Measurements from ENCODE around the gene GNG7. TPM values are rescaled to one million over a fixed set of nuclear protein-coding genes. Genes with fewer than 3 reads are reported as not detected.
"Not testable (repeated sequence)": the region's sequence is repeated elsewhere in the genome, so short reads cannot be mapped to it uniquely, and the experiment has no call there.

The GNG7 gene
- total RNA-seq, 1 donor from 2014 or later: 8.5 TPM

GRCh38 chr19:2676823-2677222 is 25.7 kb downstream of the GNG7 start:
- Mint-ChIP-seq H3K36me3 (peaks cover 7% of the 10 kb centered on the region), H3K4me1 (no peaks in the 10 kb centered on the region), H3K4me3 (no peak overlapping the region), H3K27me3 (ENCODE audit: low read depth) (peaks cover 53% of the 10 kb centered on the region), H3K27ac (no peak overlapping the region), H3K9me3 (peaks cover 3% of the 10 kb centered on the region)
- TF ChIP-seq CTCF (IDR thresholded peaks at IDR 0.05; ENCODE audit: unreplicated experiment): no peak
- DNase-seq (ENCODE audit: low spot score in 2 of 2, unreplicated experiment in 2 of 2): no peak

GRCh38 chr19:2675892-2676291 is 26.6 kb downstream of the GNG7 start:
- no peak for TF ChIP-seq CTCF (IDR thresholded peaks at IDR 0.05; ENCODE audit: unreplicated experiment)
- Mint-ChIP-seq H3K36me3 (peaks cover 4% of the 10 kb centered on the region), H3K27ac (no peak overlapping the region), H3K27me3 (ENCODE audit: low read depth) (peaks cover 53% of the 10 kb centered on the region), H3K9me3 (peaks cover 3% of the 10 kb centered on the region), H3K4me1 (no peaks in the 10 kb centered on the region), H3K4me3 (no peak overlapping the region)
- DNase-seq (ENCODE audit: low spot score in 2 of 2, unreplicated experiment in 2 of 2): no peak

- Mint-ChIP-seq H3K4me1 (no peaks in the 10 kb centered on the region), H3K9me3 (no peaks in the 10 kb centered on the region), H3K27ac (no peak overlapping the region), H3K36me3 (peaks cover 4% of the 10 kb centered on the region), H3K4me3 (no peak overlapping the region), H3K27me3 (ENCODE audit: low read depth) (peaks cover 15% of the 10 kb centered on the region)
- TF ChIP-seq CTCF (IDR thresholded peaks at IDR 0.05; ENCODE audit: unreplicated experiment): no peak
- no peak for DNase-seq (ENCODE audit: low spot score in 2 of 2, unreplicated experiment in 2 of 2)
These were observed 32.3 kb downstream of the GNG7 start for GRCh38 chr19:2670217-2670616.

GRCh38 chr19:2668175-2668763 is 34.2 kb downstream of the GNG7 start:
- Mint-ChIP-seq H3K4me3 (no peak overlapping the region), H3K4me1 (no peaks in the 10 kb centered on the region), H3K36me3 (no peaks in the 10 kb centered on the region), H3K9me3 (no peaks in the 10 kb centered on the region), H3K27me3 (ENCODE audit: low read depth) (peaks cover 4% of the 10 kb centered on the region), H3K27ac (no peak overlapping the region)
- TF ChIP-seq CTCF (IDR thresholded peaks at IDR 0.05; ENCODE audit: unreplicated experiment): no peak
- DNase-seq (ENCODE audit: low spot score in 2 of 2, unreplicated experiment in 2 of 2): no peak

- DNase-seq (ENCODE audit: low spot score in 2 of 2, unreplicated experiment in 2 of 2); H3K9me3 Mint-ChIP-seq; H3K27me3 Mint-ChIP-seq (ENCODE audit: low read depth); H3K4me3 Mint-ChIP-seq; H3K4me1 Mint-ChIP-seq; H3K27ac Mint-ChIP-seq; H3K36me3 Mint-ChIP-seq: not testable (repeated sequence)
These were observed 35.1 kb downstream of the GNG7 start for GRCh38 chr19:2667349-2667748.

- TF ChIP-seq CTCF (IDR thresholded peaks at IDR 0.05; ENCODE audit: unreplicated experiment): no peak
- no peak for DNase-seq (ENCODE audit: low spot score in 2 of 2, unreplicated experiment in 2 of 2)
- H3K4me1 Mint-ChIP-seq: no peaks in the 10 kb centered on the region
- peaks cover 2% of the 10 kb centered on the region for H3K27me3 Mint-ChIP-seq (ENCODE audit: low read depth)
- no peak overlapping the region for H3K4me3 Mint-ChIP-seq
- no peaks in the 10 kb centered on the region for H3K36me3 Mint-ChIP-seq
- no peaks in the 10 kb centered on the region for H3K9me3 Mint-ChIP-seq
- no peak overlapping the region for H3K27ac Mint-ChIP-seq
These were observed 36.0 kb downstream of the GNG7 start for GRCh38 chr19:2666344-2666994.
